Dedifferentiated amniotic fluid mesenchymal stem cell (primary cell): Measurements from ENCODE around the gene LBH.
A peak's percentile ranks its signal among the peaks of the same experiment; 100 is the strongest.

Experiments used
- DNase-seq: peaks from one replicate; pipeline ENCODE4 v3.0.0-alpha.2; 2016; ENCODE audit errors: extremely low spot score

LBH gene

GRCh38 chr2:30276455-30276911 is 45.1 kb downstream of the LBH start:
- DNase-seq: no peak

DNA sequence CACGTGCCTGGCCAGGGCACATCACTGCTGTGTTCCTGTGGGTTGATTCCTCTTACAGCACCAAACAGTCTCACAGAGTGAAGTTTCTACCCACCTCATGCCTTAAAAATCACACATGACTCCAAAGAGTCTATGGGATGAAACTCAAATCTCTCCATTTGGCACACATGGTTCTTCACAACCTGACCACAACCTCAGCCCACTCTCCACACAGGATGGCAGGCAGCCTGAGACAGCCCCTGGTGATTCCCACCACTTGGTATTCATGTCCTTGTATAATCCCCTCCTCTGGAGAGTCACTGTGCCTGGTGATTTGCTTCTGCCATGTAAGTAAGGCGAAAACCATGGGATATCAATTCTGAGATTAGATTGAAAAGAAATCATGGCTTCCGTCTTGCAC is 46.2 kb downstream of the LBH start:
- DNase-seq: no peak

DNA sequence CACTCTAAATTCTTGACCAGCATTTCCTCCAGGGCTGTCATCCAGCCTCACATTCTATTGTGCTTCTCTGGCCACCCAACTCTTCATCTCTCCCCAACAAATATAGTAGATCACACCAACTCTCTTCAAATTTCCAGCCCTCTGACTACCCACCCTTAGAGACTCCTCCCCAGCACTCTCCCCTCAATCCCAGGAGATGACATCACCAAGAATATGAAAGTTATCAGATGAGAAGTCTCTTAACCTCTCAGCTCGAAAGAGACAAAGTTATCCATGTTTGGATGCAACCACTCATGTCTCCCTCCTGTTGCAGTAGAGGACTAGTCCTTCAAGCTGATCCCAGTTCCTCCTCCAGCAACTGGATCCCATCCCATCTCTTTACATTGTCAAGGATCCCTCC is 47.1 kb downstream of the LBH start:
- DNase-seq: no peak

DNA sequence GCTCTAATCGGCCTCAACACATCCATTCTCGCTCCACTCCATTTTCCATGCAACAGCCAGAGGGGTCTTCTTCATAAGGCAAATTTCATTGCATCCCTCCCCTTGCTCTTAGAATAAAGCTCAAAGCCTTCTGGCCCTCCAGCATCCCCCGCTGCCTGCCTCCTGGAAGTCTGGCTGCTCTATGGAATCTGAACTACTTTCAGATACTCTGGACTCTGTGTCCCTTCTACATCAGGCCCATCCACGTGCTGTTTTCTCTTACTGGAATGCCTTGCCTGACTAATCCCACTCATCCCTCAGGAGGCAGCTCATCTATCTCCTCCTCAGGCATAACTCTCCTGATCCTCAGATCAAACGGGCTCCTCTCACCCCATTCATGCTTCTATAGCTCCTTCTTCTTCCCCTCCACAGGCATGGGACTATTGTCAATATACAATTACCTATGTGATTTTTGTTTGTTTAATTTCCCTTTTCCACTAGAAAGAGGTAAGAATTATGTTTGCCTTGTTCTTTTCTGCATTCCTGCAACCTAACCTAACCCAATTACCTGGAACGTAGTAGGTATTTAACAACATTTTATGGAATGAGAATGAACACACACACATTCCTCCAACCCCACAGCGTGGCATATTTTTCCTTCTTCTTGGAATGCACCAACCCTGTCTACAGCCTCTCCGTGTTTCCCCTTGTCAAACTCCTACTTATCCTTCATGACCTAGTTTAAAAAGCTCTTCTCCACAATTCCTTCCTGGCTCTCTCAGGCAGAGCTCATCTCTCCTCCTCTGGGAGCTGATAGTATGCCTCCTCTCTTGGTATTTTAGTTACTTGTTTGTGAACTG is 49.5 kb downstream of the LBH start:
- no peak for DNase-seq

GRCh38 chr2:30282081-30282480 is 50.7 kb downstream of the LBH start:
- no peak for DNase-seq

DNA sequence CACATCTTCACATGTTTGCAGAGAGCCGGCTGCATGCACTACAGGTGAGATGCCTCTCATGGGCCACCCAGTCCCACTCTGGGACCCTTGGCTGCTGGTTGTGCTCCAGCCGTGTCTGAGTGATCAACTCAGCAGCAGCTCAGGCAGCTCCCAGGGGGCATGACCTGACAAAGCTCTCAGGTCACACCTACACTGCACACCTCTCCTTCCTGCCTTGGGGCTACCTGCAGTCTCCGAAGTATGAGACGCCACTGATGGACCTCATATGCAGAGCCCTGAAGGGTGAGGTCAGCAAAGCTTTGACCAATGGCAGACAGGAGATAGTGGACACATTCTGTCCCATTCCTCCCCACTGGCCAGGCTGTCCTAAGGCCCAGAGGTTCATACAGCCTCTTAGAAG is 51.4 kb downstream of the LBH start:
- DNase-seq: no peak

DNA sequence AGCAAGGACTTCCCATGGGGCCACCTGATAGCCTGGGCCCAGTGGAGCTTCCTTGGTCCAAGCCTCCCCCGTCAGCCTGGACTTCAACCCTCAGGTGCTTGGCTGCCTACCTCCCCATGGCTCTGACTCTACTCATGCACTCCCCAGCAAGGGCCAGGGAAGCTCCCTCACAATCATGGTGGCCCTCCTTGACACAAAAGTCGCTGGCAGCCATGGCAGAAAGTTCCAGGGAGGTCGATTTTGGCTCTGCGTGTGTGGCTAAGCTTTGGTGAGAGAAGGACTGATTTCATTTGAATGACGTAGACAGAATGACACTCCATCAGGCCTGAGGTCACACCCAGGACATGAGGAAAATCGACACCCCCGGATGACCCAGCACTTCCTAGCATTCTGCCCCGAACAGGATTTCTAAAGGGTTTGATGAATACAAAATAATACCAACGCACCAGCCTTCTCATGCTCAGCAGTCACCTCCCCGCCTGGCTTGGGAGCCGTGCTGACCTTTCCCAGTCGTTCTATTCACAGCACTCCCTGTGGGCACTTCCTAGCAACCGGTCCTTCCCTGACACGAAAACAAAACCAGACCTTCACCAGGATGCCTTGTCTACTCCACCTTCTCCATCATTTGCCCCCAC is 52.7 kb downstream of the LBH start:
- no peak for DNase-seq

- no peak for DNase-seq
Observed at GRCh38 chr2:30285758-30286157, 54.4 kb downstream of the LBH start.

DNA sequence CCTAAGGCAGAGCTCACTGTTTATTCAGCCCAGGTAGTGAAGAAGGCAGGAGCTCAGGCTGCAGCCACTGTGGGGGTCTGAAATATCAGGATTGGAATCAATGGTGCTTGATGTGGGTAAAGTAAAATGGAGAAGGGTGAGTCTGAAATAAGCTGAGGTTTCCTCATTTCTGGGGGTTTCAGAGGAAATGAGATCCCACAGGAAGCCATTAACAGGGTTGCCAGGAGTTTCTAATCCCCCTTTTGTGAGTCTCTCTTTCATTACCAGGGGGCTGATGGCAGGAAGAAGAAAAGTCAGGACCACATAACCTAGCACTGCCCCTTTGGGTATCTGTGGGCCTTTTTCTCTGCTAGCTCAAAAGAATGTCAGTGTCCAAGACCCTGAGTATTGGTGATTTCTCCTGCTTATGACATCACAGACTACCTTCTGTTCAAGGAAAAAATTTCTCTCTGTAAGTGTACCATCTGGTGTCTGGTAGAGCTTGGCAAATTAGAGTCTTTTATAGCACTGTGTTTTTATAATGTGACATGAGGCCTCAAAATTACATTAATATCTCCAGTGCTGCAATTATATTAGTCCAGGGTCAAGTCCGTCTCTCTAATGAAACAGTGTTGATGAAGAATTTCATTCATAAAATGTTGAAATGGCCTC is 56.0 kb downstream of the LBH start:
- no peak for DNase-seq

GRCh38 chr2:30287857-30288513 is 56.7 kb downstream of the LBH start:
- DNase-seq: no peak

DNA sequence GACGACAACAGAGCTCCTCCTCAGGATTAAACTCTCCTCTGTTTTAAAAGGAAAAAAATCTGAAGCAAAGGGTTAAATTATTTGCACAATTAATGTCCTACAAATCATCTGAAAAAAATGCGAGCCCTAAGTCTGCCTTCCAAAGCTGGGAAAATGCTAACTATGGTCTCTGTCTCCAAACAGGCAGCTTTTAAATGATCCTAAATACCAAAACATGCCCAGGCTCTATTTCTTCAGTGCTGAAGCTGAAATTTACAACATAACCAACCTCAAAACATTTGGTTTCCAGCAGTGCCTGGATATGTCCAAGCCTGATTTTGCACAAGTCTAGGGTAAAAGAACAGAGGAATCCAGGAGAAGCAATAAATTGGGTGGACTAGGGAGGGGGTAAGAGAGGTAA is 57.2 kb downstream of the LBH start:
- DNase-seq: no peak

GRCh38 chr2:30293303-30293921 is 62.1 kb downstream of the LBH start:
- DNase-seq: peak; percentile 40

- no peak for DNase-seq
Observed at GRCh38 chr2:30294133-30294532, 62.8 kb downstream of the LBH start.

DNA sequence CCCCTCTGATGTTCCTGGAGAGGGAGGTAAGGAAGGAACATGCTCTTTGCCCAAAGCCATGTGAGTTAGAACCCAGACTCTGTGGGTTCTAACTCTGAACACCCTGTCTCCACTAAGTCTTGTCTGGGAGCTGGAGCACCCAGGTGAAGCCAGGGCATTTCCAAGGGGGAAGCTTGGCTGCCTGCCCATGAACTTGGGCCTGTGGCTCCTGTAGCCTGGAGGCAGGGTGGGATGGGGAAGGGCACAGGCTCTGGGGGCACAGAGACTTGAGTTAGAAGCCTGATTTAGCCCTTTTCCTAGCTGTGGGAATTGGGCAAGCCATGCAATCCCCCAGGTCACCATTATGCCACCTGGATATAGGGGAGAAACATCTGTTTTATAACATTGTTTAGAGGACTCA is 65.2 kb downstream of the LBH start:
- no peak for DNase-seq

DNA sequence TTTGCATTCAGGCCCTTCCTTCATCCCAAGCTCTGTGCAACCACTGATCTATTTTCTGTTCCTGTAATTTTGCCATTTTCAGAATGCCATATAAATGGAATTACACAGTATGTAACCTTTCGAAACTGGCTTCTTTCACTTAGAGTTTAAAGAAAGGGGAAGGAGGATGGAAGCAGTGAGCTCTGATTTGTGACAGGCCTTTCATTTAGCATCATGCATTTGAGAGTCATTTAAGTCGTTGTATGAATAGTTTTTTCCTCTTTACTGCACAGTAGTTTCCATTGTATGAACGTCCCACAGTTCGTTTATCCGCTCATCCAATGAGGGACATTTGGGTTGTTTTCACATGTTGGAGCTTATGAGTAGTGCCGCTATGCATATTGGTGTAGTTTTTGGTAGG is 67.0 kb downstream of the LBH start:
- no peak for DNase-seq

- DNase-seq: no peak
Observed at GRCh38 chr2:30300122-30300455, 68.8 kb downstream of the LBH start.

GRCh38 chr2:30300456-30301221 is 69.3 kb downstream of the LBH start:
- no peak for DNase-seq

DNA sequence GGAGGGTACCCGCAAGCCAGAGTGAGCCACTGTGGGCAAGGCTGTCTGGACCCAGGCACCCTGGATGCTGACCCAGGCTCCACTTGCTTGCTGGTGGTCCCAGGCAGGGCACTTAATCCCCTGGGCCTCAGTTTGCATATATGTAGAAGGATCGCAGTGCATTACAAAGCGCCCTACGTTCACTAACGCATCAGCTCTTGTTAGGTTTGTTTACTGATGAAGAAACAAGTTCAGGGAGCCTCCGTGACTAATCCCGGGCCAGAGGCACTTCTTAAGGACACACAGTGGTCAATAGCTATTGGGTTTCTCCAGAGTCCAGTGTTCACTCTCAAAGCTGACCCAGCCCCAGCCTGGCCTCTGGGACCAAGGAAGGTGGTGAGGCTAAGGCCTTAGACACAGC is 70.2 kb downstream of the LBH start:
- DNase-seq: no peak

- no peak for DNase-seq
Observed at GRCh38 chr2:30302566-30302965, 71.2 kb downstream of the LBH start.

DNA sequence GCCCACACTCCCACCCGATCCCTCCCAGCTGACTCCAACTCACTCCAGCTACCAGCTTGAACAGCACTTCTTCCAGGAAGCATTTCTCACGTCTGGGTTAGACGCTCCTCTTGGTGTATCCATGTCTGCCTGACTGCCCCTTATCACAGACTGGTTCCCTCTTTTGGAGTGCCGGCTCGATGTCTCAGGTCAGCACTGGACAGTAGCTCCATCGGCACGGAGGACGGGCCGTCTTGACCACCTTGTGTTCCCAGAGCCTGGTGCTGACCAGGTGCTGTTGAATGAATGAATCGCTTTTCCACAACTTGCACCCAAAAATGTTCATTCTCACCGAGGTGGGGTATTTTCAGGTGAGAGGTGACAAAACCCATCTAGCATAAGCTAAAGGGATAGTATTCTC is 71.8 kb downstream of the LBH start:
- no peak for DNase-seq

- peak; percentile 15 for DNase-seq
Observed at GRCh38 chr2:30305235-30305634, 73.9 kb downstream of the LBH start.
